Measurements from ENCODE around the gene GPR150.

Gene GPR150

GRCh38 chr5:95647886-95648860, 28.3 kb downstream of the GPR150 start:
- intact Hi-C loops (cut with DNase I), result loop anchor here (10.0 kb wide), 1 partner anchor 687 kb away; no protein-coding TSS in a partner anchor
- no peak for DNase-seq

- intact Hi-C loops (cut with DNase I), result loop anchor here (10.0 kb wide), 1 partner anchor 686 kb away; no protein-coding TSS in a partner anchor
Measured at GRCh38 chr5:95649274-95649673, 29.4 kb downstream of the GPR150 start.

GRCh38 chr5:95649842-95650620, 30.1 kb downstream of the GPR150 start:
- DNase-seq, result no peak
- intact Hi-C loops (cut with DNase I), result loop anchor here (10.0 kb wide), 1 partner anchor 685 kb away; no protein-coding TSS in a partner anchor

More at GRCh38 chr5:95649274-95649673, 29.4 kb downstream of the GPR150 start:
- DNase-seq, result no peak

- no peak for DNase-seq
- intact Hi-C loops (cut with DNase I), result no loop called here
Measured at GRCh38 chr5:95652849-95653248, 33.0 kb downstream of the GPR150 start.

GRCh38 chr5:95654196-95654595, 34.3 kb downstream of the GPR150 start:
- intact Hi-C loops (cut with DNase I), result no loop called here
- DNase-seq, result no peak

- intact Hi-C loops (cut with DNase I), result no loop called here
- no peak for DNase-seq
Measured at GRCh38 chr5:95655575-95655974, 35.7 kb downstream of the GPR150 start.

GRCh38 chr5:95660060-95660459, 40.2 kb downstream of the GPR150 start:
- intact Hi-C loops (cut with DNase I), result loop anchor here (5.0 kb wide), 2 partner anchors 122 to 187 kb away; no protein-coding TSS in a partner anchor
- DNase-seq, result no peak

- intact Hi-C loops (cut with DNase I), result loop anchor here (5.0 kb wide), 2 partner anchors 119 to 184 kb away; no protein-coding TSS in a partner anchor
- DNase-seq, result no peak
Measured at GRCh38 chr5:95662946-95663345, 43.1 kb downstream of the GPR150 start.

GRCh38 chr5:95664204-95664786, 44.4 kb downstream of the GPR150 start:
- peak in 1 of 10 donors; percentile 24 for DNase-seq
- intact Hi-C loops (cut with DNase I), result loop anchor here (5.0 kb wide), 2 partner anchors 118 to 183 kb away; no protein-coding TSS in a partner anchor

- intact Hi-C loops (cut with DNase I), result no loop called here
- no peak for DNase-seq
Measured at GRCh38 chr5:95667061-95667618, 47.3 kb downstream of the GPR150 start.

- intact Hi-C loops (cut with DNase I), result loop anchor here (2.0 kb wide), 1 partner anchor 63 kb away; the partner anchor contains the start of gene RHOBTB3
- no peak for DNase-seq
Measured at GRCh38 chr5:95667678-95668077, 47.8 kb downstream of the GPR150 start.

- intact Hi-C loops (cut with DNase I), result loop anchor here (2.0 kb wide), 1 partner anchor 63 kb away; the partner anchor contains the start of gene RHOBTB3
Measured at GRCh38 chr5:95668216-95668615, 48.3 kb downstream of the GPR150 start.

GRCh38 chr5:95668728-95669127, 48.8 kb downstream of the GPR150 start:
- no peak for DNase-seq
- intact Hi-C loops (cut with DNase I), result loop anchor here (2.0 kb wide), 1 partner anchor 62 kb away; the partner anchor contains the start of gene RHOBTB3

More at GRCh38 chr5:95668216-95668615, 48.3 kb downstream of the GPR150 start:
- DNase-seq, result no peak

- peak; percentile 14 to 94 (median 52) for DNase-seq
- intact Hi-C loops (cut with DNase I), result loop anchor here (2.0 kb wide), 1 partner anchor 61 kb away; the partner anchor contains the start of gene RHOBTB3
Measured at GRCh38 chr5:95669540-95669939, 49.7 kb downstream of the GPR150 start.

GRCh38 chr5:95669985-95670384, 50.1 kb downstream of the GPR150 start:
- DNase-seq, result no peak
- intact Hi-C loops (cut with DNase I), result loop anchor here (2.0 kb wide), 1 partner anchor 61 kb away; the partner anchor contains the start of gene RHOBTB3

GRCh38 chr5:95670568-95670967, 50.7 kb downstream of the GPR150 start:
- intact Hi-C loops (cut with DNase I), result no loop called here
- no peak for DNase-seq

Data from posterior cingulate gyrus (tissue), 11 donors.